Measurements from ENCODE around the gene TNFRSF1A. TPM values are rescaled to one million over a fixed set of nuclear protein-coding genes. Genes with fewer than 3 reads are reported as not detected.
A peak's percentile ranks its signal among the peaks of the same experiment; 100 is the strongest.

The TNFRSF1A gene
- total RNA-seq, result 10 to 100 TPM; 32.3 to 88.0 (median 86.5) TPM
- total RNA-seq (2013), result 58.7 TPM
- total RNA-seq, result 14.2 to 75.9 (median 26.3) reads per million in 29 experiments

DNA sequence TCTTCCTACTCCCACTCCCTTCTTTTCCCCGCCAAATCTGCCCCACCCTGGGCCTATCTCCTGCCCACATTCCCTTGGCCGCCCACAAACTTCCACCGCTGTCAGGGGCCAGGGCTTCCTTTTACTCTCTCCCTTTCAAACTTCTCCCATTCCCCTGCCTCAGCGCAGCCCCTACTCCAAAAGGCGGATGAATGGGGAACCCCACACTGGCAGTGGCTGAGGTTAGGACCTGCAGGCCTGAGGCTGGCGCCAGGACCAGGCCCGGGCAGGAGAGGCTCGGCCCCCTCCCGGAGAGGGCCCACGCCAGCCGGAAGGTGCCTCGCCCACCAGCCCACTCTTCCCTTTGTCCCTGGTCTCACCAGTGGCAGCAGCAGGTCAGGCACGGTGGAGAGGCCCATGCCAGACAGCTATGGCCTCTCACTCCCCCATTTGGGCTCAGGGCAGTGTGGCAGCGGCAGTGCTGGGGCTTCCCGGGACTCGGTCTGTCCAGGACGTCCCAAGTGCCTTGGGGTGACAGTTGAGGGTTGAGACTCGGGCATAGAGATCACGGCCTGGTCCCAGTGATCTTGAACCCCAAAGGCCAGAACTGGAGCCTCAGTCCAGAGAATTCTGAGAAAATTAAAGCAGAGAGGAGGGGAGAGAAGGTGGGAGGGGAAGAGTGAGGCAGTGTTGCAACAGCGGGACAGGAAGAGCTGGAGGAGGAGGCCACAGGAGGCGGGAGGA is at the start of gene TNFRSF1A:
TNFRSF1A (minus strand) TSS at position 660 of the 723 bp plus-strand sequence; CDS start at position 398, 262 bp downstream.
- DNase-seq, result peak in 18 of 35 experiments; percentile 22 to 65 (median 44)
- Mint-ChIP-seq H3K4me3 (no peak within 1 kb of the TSS), H3K9me3 (no peaks in the 10 kb centered on the region), H3K27me3 (no peaks in the 10 kb centered on the region), H3K4me1 (peaks cover 38 to 46% (median 39%) of the 10 kb centered on the region in 3 donors), H3K36me3 (no peaks in the 10 kb centered on the region), H3K27ac (no peak within 1 kb of the TSS)
- H3K9me3 ChIP-seq, result no peaks in the 10 kb centered on the region
- 1% methylated on average over 19 of the region's 21 CpGs for WGBS (ENCODE audit: insufficient coverage)
- H3K27ac ChIP-seq (ENCODE audit: low read length), result peak within 1 kb of the TSS; percentile 88
- peaks cover 46 to 69% of the 10 kb centered on the region in 2 experiments for H3K4me1 ChIP-seq (ENCODE audit: control insufficient read depth in 1 of 2, extremely low read depth in 1 of 2, insufficient read depth in 2 of 2, low read length in 2 of 2)
- CTCF ChIA-PET, result interaction anchor here in 1 of 2 donors (0.9 kb wide), 2 partner anchors 9 to 26 kb away, joined by 3 to 11 read pairs; no protein-coding TSS in a partner anchor
- H3K4me3 ChIP-seq (ENCODE audit: control insufficient read depth in 1 of 2, extremely low read depth in 1 of 2, low read length in 1 of 2), result peak within 1 kb of the TSS; percentile 94 to 99
- H3K36me3 ChIP-seq (ENCODE audit: control insufficient read depth in 2 of 2, extremely low read depth in 1 of 2, insufficient read depth in 1 of 2, low read length in 1 of 2), result peaks cover 0 to 7% of the 10 kb centered on the region in 2 donors
- POLR2A ChIA-PET, result interaction anchor here in 1 of 2 donors (0.5 kb wide), 1 partner anchor 1576 kb away, joined by 4 read pairs; no protein-coding TSS in a partner anchor
- H3K27me3 ChIP-seq (replicated peaks in 1 of 2; ENCODE audit: control insufficient read depth in 2 of 2, extremely low read depth in 1 of 2, insufficient read depth in 2 of 2, low read length in 1 of 2), result no peaks in the 10 kb centered on the region
- ATAC-seq (replicated peaks in 1 of 4), result peak; percentile 40 to 53 (median 42)

DNA sequence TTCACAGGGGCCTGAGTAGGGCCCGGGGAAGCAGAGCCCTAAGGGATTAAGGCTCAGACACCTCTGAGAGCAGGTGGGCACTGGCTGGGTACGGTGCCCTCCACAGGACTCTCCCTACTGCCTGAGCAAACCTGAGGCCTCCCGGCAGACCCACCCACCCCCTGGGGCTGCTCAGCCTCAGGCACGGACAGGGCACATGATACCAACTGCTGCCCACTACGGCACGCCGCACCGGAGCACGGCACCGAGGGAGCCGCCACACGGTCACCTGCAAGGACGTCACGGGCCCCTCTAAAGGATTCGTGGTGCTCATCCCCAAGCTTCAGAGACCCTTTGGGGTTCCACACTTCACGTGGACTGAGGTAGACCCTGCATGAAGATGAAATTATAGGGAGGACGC is 49.1 kb upstream of the TNFRSF1A start:
- POLR2A ChIA-PET, result no interaction called here
- ATAC-seq (replicated peaks in 1 of 4) (no peak), DNase-seq (no peak)
- peaks cover 0 to 6% of the 10 kb centered on the region in 2 experiments for H3K27me3 ChIP-seq (replicated peaks in 1 of 2; ENCODE audit: control insufficient read depth in 2 of 2, extremely low read depth in 1 of 2, insufficient read depth in 2 of 2, low read length in 1 of 2)
- no peak overlapping the region for H3K27ac ChIP-seq (ENCODE audit: low read length)
- H3K9me3 ChIP-seq, result no peaks in the 10 kb centered on the region
- no peak overlapping the region for H3K4me3 ChIP-seq (ENCODE audit: control insufficient read depth in 1 of 2, extremely low read depth in 1 of 2, low read length in 1 of 2)
- Mint-ChIP-seq H3K4me3 (no peak overlapping the region), H3K36me3 (no peaks in the 10 kb centered on the region), H3K4me1 (no peaks in the 10 kb centered on the region), H3K9me3 (no peaks in the 10 kb centered on the region), H3K27ac (no peak overlapping the region), H3K27me3 (peaks cover 0 to 2% of the 10 kb centered on the region in 2 donors)
- H3K36me3 ChIP-seq (ENCODE audit: control insufficient read depth in 2 of 2, extremely low read depth in 1 of 2, insufficient read depth in 1 of 2, low read length in 1 of 2), result no peaks in the 10 kb centered on the region
- WGBS (ENCODE audit: insufficient coverage), result 78% methylated on average over 4 of the region's 17 CpGs
- H3K4me1 ChIP-seq (ENCODE audit: control insufficient read depth in 1 of 2, extremely low read depth in 1 of 2, insufficient read depth in 2 of 2, low read length in 2 of 2), result peaks cover 0 to 2% of the 10 kb centered on the region in 2 experiments
- CTCF ChIA-PET, result no interaction called here

DNA sequence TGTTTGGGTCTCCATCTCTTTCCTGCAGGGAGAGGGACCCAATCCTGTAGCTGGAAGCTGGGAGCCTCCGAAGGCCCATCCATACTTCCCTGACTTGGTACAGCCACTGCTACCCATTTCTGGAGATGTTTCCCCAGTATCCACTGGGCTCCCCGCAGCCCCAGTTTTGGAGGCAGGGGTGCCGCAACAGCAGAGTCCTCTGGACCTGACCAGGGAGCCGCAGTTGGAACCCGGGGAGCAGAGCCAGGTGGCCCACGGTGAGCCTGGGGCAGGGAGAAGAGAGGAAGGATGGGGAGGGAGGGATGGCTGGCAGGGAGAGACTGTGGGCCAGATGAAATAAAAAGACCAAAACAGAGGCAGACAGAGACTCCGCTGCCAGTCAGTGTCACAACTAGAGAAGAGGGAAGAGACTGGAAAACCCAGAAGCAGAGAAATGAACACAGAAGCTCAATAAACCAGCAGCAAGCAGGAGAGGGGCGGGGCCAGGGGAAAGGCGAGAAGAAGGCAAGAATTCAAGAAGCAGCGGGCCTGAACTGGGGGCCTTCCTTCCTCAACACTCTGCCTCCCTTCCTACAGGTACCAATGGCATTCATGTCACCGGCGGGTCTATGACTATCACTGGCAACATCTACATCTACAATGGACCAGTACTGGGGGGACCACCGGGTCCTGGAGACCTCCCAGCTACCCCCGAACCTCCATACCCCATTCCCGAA is 48.4 kb upstream of the TNFRSF1A start:
- H3K4me3 ChIP-seq (ENCODE audit: control insufficient read depth in 1 of 2, extremely low read depth in 1 of 2, low read length in 1 of 2), result no peak overlapping the region
- 83% methylated on average over 9 of the region's 15 CpGs for WGBS (ENCODE audit: insufficient coverage)
- H3K9me3 ChIP-seq, result no peaks in the 10 kb centered on the region
- H3K27me3 ChIP-seq (replicated peaks in 1 of 2; ENCODE audit: control insufficient read depth in 2 of 2, extremely low read depth in 1 of 2, insufficient read depth in 2 of 2, low read length in 1 of 2), result peaks cover 0 to 8% of the 10 kb centered on the region in 2 experiments
- ATAC-seq (replicated peaks in 1 of 4) (no peak), DNase-seq (no peak)
- no peaks in the 10 kb centered on the region for H3K9me3 Mint-ChIP-seq
- H3K27ac Mint-ChIP-seq, result no peak overlapping the region
- ChIA-PET CTCF (interaction anchor here in 1 of 2 donors (0.5 to 0.7 kb wide), 2 partner anchors 56 to 90 kb away, joined by 3 to 6 read pairs; no protein-coding TSS in a partner anchor), POLR2A (interaction anchor here in 1 of 2 donors (0.7 kb wide), 1 partner anchor 9 kb away, joined by 3 read pairs; no protein-coding TSS in a partner anchor)
- H3K27me3 Mint-ChIP-seq, result peaks cover 0 to 3% of the 10 kb centered on the region in 2 donors
- no peak overlapping the region for H3K27ac ChIP-seq (ENCODE audit: low read length)
- no peak overlapping the region for H3K4me3 Mint-ChIP-seq
- no peaks in the 10 kb centered on the region for H3K4me1 Mint-ChIP-seq
- peaks cover 0 to 2% of the 10 kb centered on the region in 2 experiments for H3K4me1 ChIP-seq (ENCODE audit: control insufficient read depth in 1 of 2, extremely low read depth in 1 of 2, insufficient read depth in 2 of 2, low read length in 2 of 2)
- H3K36me3 ChIP-seq (ENCODE audit: control insufficient read depth in 2 of 2, extremely low read depth in 1 of 2, insufficient read depth in 1 of 2, low read length in 1 of 2), result no peaks in the 10 kb centered on the region
- no peaks in the 10 kb centered on the region for H3K36me3 Mint-ChIP-seq

GRCh38 chr12:6387541-6387940 is 45.7 kb upstream of the TNFRSF1A start:
- ChIA-PET POLR2A (no interaction called here), CTCF (no interaction called here)
- Histone ChIP-seq H3K36me3 (ENCODE audit: control insufficient read depth in 2 of 2, extremely low read depth in 1 of 2, insufficient read depth in 1 of 2, low read length in 1 of 2) (no peaks in the 10 kb centered on the region), H3K4me3 (ENCODE audit: control insufficient read depth in 1 of 2, extremely low read depth in 1 of 2, low read length in 1 of 2) (no peak overlapping the region), H3K27ac (ENCODE audit: low read length) (no peak overlapping the region), H3K27me3 (replicated peaks in 1 of 2; ENCODE audit: control insufficient read depth in 2 of 2, extremely low read depth in 1 of 2, insufficient read depth in 2 of 2, low read length in 1 of 2) (peaks cover 0 to 35% of the 10 kb centered on the region in 2 experiments), H3K4me1 (ENCODE audit: control insufficient read depth in 1 of 2, extremely low read depth in 1 of 2, insufficient read depth in 2 of 2, low read length in 2 of 2) (peaks cover 0 to 12% of the 10 kb centered on the region in 2 experiments), H3K9me3 (no peaks in the 10 kb centered on the region)
- ATAC-seq (replicated peaks in 1 of 4) (no peak), DNase-seq (no peak)
- Mint-ChIP-seq H3K27ac (no peak overlapping the region), H3K27me3 (peaks cover 9 to 18% of the 10 kb centered on the region in 2 donors), H3K9me3 (no peaks in the 10 kb centered on the region), H3K4me1 (peaks cover 3 to 7% (median 5%) of the 10 kb centered on the region in 3 donors), H3K36me3 (no peaks in the 10 kb centered on the region), H3K4me3 (no peak overlapping the region)
- WGBS (ENCODE audit: insufficient coverage), result 94% methylated on average over 2 of the region's 7 CpGs

- H3K9me3 Mint-ChIP-seq, result no peaks in the 10 kb centered on the region
- CTCF ChIA-PET, result no interaction called here
- Histone ChIP-seq H3K9me3 (no peaks in the 10 kb centered on the region), H3K4me3 (ENCODE audit: control insufficient read depth in 1 of 2, extremely low read depth in 1 of 2, low read length in 1 of 2) (no peak overlapping the region), H3K4me1 (ENCODE audit: control insufficient read depth in 1 of 2, extremely low read depth in 1 of 2, insufficient read depth in 2 of 2, low read length in 2 of 2) (peaks cover 0 to 12% of the 10 kb centered on the region in 2 experiments), H3K27ac (ENCODE audit: low read length) (no peak overlapping the region), H3K27me3 (replicated peaks in 1 of 2; ENCODE audit: control insufficient read depth in 2 of 2, extremely low read depth in 1 of 2, insufficient read depth in 2 of 2, low read length in 1 of 2) (peaks cover 0 to 39% of the 10 kb centered on the region in 2 experiments), H3K36me3 (ENCODE audit: control insufficient read depth in 2 of 2, extremely low read depth in 1 of 2, insufficient read depth in 1 of 2, low read length in 1 of 2) (no peaks in the 10 kb centered on the region)
- ATAC-seq (replicated peaks in 1 of 4), result no peak
- DNase-seq, result no peak
- H3K36me3 Mint-ChIP-seq, result no peaks in the 10 kb centered on the region
- POLR2A ChIA-PET, result no interaction called here
- WGBS (ENCODE audit: insufficient coverage), result no CpG with 5 or more reads among the region's 1 CpG
- H3K27ac Mint-ChIP-seq, result no peak overlapping the region
- H3K4me1 Mint-ChIP-seq, result peaks cover 3 to 7% (median 5%) of the 10 kb centered on the region in 3 donors
- H3K27me3 Mint-ChIP-seq, result peaks cover 16 to 25% of the 10 kb centered on the region in 2 donors
- no peak overlapping the region for H3K4me3 Mint-ChIP-seq
Measured at GRCh38 chr12:6386491-6386890, 44.6 kb upstream of the TNFRSF1A start.

- no peak overlapping the region for H3K27ac ChIP-seq (ENCODE audit: low read length)
- Mint-ChIP-seq H3K27me3 (peaks cover 16 to 30% of the 10 kb centered on the region in 2 donors), H3K4me1 (peaks cover 3 to 7% (median 5%) of the 10 kb centered on the region in 3 donors), H3K4me3 (no peak overlapping the region), H3K9me3 (no peaks in the 10 kb centered on the region), H3K27ac (no peak overlapping the region), H3K36me3 (no peaks in the 10 kb centered on the region)
- ATAC-seq (replicated peaks in 1 of 4) (no peak), DNase-seq (no peak)
- peaks cover 0 to 44% of the 10 kb centered on the region in 2 experiments for H3K27me3 ChIP-seq (replicated peaks in 1 of 2; ENCODE audit: control insufficient read depth in 2 of 2, extremely low read depth in 1 of 2, insufficient read depth in 2 of 2, low read length in 1 of 2)
- H3K4me1 ChIP-seq (ENCODE audit: control insufficient read depth in 1 of 2, extremely low read depth in 1 of 2, insufficient read depth in 2 of 2, low read length in 2 of 2), result peaks cover 0 to 12% of the 10 kb centered on the region in 2 experiments
- CTCF ChIA-PET, result no interaction called here
- no peaks in the 10 kb centered on the region for H3K36me3 ChIP-seq (ENCODE audit: control insufficient read depth in 2 of 2, extremely low read depth in 1 of 2, insufficient read depth in 1 of 2, low read length in 1 of 2)
- H3K9me3 ChIP-seq, result no peaks in the 10 kb centered on the region
- WGBS (ENCODE audit: insufficient coverage), result 83% methylated on average over 7 of the region's 11 CpGs
- POLR2A ChIA-PET, result interaction anchor here in 1 of 2 donors (0.7 kb wide), 1 partner anchor 501 kb away, joined by 3 read pairs; no protein-coding TSS in a partner anchor
- H3K4me3 ChIP-seq (ENCODE audit: control insufficient read depth in 1 of 2, extremely low read depth in 1 of 2, low read length in 1 of 2), result no peak overlapping the region
Measured at GRCh38 chr12:6386038-6386437, 44.2 kb upstream of the TNFRSF1A start.
